ENCODE measurements around the gene RSAD2. TPM values are rescaled to one million over a fixed set of nuclear protein-coding genes. Genes with fewer than 3 reads are reported as not detected.
A peak's percentile ranks its signal among the peaks of the same experiment; 100 is the strongest.
"Not testable (repeated sequence)": the region's sequence is repeated elsewhere in the genome, so short reads cannot be mapped to it uniquely, and the experiment has no call there.

The RSAD2 gene
- total RNA-seq, 1 donor: 1.3 TPM

- no peak overlapping the region for H3K4me3 ChIP-seq (ENCODE audit: low read depth, low read length)
- DNase-seq (ENCODE audit: low read depth): no peak
- TF ChIP-seq CTCF (IDR thresholded peaks at IDR 0.05; ENCODE audit: insufficient read depth, low read depth, low read length): no peak
These were observed 16.4 kb downstream of the RSAD2 start for GRCh38 chr2:6893876-6894482.

- no peak overlapping the region for H3K4me3 ChIP-seq (ENCODE audit: low read depth, low read length)
- DNase-seq (ENCODE audit: low read depth): peak; percentile 53
- peak; percentile 52 for TF ChIP-seq CTCF (IDR thresholded peaks at IDR 0.05; ENCODE audit: insufficient read depth, low read depth, low read length)
These were observed 19.6 kb downstream of the RSAD2 start for GRCh38 chr2:6896930-6897759.

- DNase-seq (ENCODE audit: low read depth); H3K4me3 ChIP-seq (ENCODE audit: low read depth, low read length): not testable (repeated sequence)
These were observed 25.0 kb downstream of the RSAD2 start for GRCh38 chr2:6902581-6902980.

- TF ChIP-seq CTCF (IDR thresholded peaks at IDR 0.05; ENCODE audit: insufficient read depth, low read depth, low read length): no peak
- no peak overlapping the region for H3K4me3 ChIP-seq (ENCODE audit: low read depth, low read length)
- DNase-seq (ENCODE audit: low read depth): no peak
These were observed 28.1 kb downstream of the RSAD2 start for GRCh38 chr2:6905668-6906067.

GRCh38 chr2:6906165-6906741, 28.7 kb downstream of the RSAD2 start:
- H3K4me3 ChIP-seq (ENCODE audit: low read depth, low read length): no peak overlapping the region
- TF ChIP-seq CTCF (IDR thresholded peaks at IDR 0.05; ENCODE audit: insufficient read depth, low read depth, low read length): no peak
- no peak for DNase-seq (ENCODE audit: low read depth)

- no peak overlapping the region for H3K4me3 ChIP-seq (ENCODE audit: low read depth, low read length)
- DNase-seq (ENCODE audit: low read depth): no peak
- TF ChIP-seq CTCF (IDR thresholded peaks at IDR 0.05; ENCODE audit: insufficient read depth, low read depth, low read length): no peak
These were observed 30.7 kb downstream of the RSAD2 start for GRCh38 chr2:6908291-6908690.
